Measurements from ENCODE around the gene LRRFIP1. TPM values are rescaled to one million over a fixed set of nuclear protein-coding genes. Genes with fewer than 3 reads are reported as not detected.
"Not testable (repeated sequence)": the region's sequence is repeated elsewhere in the genome, so short reads cannot be mapped to it uniquely, and the experiment has no call there.

Gene LRRFIP1
- total and polyA plus RNA-seq, 9 of the 15 experiments (the other 6 are each of a cell fraction or from before 2014, with no cell fraction given): 13.1 to 45.2 (median 31.3) TPM

DNA sequence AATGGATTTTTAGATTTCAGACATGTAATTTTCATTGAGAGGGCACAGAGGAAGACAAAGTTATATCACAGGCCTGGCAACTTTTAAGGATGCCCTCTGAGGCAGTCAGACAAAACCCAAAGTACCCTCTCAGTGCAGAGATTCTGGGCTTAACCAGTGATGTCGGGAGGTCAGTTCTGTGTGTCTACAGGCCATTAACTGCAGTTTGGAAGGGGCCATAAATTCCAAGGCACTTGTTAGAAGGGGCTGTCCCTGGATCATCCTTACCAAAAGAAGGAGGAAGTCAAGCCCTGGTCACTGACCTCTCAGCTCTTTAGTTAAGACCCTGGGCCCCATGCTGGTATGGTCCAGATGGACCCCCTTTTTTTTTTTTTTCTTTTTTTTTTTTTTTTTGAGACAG, 60.7 kb downstream of the LRRFIP1 start:
- in situ Hi-C loops (cut with MboI) (no loop called here), intact Hi-C loops (cut with micrococcal nuclease) (no loop called here)
- Histone ChIP-seq H3K9me3 (replicated peaks; ENCODE audit: control insufficient read depth, insufficient read depth, low read depth, low read length) (no peaks in the 10 kb centered on the region), H3K9ac (ENCODE audit: insufficient read depth in 1 of 2, low read depth in 2 of 2, low read length in 2 of 2) (no peak overlapping the region), H3K9me1 (ENCODE audit: control insufficient read depth, insufficient read depth, low read length) (no peaks in the 10 kb centered on the region), H3K36me3 (ENCODE audit: control insufficient read depth, insufficient read depth, low read length) (no peaks in the 10 kb centered on the region), H4K20me1 (replicated peaks; ENCODE audit: control insufficient read depth, insufficient read depth, low read length) (no peaks in the 10 kb centered on the region), H2AFZ (ENCODE audit: low read depth, low read length) (no peak overlapping the region), H3K4me1 (replicated peaks in 1 of 2; ENCODE audit: control insufficient read depth in 2 of 2, insufficient read depth in 2 of 2, low read length in 2 of 2) (peaks cover 5 to 18% of the 10 kb centered on the region in 2 experiments), H3K79me2 (ENCODE audit: control insufficient read depth, insufficient read depth, low read length) (peaks cover 9% of the 10 kb centered on the region), H3K4me2 (ENCODE audit: insufficient read depth, low read length) (no peak overlapping the region), H3K27ac (ENCODE audit: extremely low read depth, low read depth, low read length) (no peak overlapping the region), H3K27me3 (ENCODE audit: control insufficient read depth in 2 of 2, insufficient read depth in 2 of 2, low read length in 2 of 2) (peaks cover 0 to 9% of the 10 kb centered on the region in 2 experiments; a peak in 3 of 5 replicates), H3K4me3 (no peak overlapping the region)
- TF ChIP-seq NCOA2 (IDR thresholded peaks at IDR 0.05; ENCODE audit: partially characterized antibody in 2 of 2) (no peak), NRF1 (conservative IDR thresholded peaks at IDR 0.05 in 1 of 2, IDR thresholded peaks at IDR 0.05 in 1 of 2) (no peak), CTBP1 (IDR thresholded peaks at IDR 0.05; ENCODE audit: borderline replicate concordance) (no peak), ZNF41 (CRISPR knock-in tag; conservative IDR thresholded peaks at IDR 0.05) (no peak), CBX3 (IDR thresholded peaks at IDR 0.05; ENCODE audit: borderline replicate concordance in 1 of 2, low read length in 2 of 2) (no peak), GABPA (tag; conservative IDR thresholded peaks at IDR 0.05; ENCODE audit: low read depth) (no peak), NFYB (IDR thresholded peaks at IDR 0.05; ENCODE audit: extremely low read depth, insufficient read length) (no peak), MLX (CRISPR knock-in tag; conservative IDR thresholded peaks at IDR 0.05) (no peak), TBL1XR1 (IDR thresholded peaks at IDR 0.05; ENCODE audit: low read length in 2 of 2) (no peak)
- TF ChIP-seq, protein P1, sequence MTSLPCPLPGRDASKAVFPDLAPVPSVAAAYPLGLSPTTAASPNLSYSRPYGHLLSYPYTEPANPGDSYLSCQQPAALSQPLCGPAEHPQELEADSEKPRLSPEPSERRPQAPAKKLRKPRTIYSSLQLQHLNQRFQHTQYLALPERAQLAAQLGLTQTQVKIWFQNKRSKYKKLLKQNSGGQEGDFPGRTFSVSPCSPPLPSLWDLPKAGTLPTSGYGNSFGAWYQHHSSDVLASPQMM (CRISPR knock-in tag; IDR thresholded peaks at IDR 0.05): no peak
- CTCF ChIA-PET (ENCODE audit: low intra/inter-chr PET ratio): no interaction called here
- WGBS (ENCODE audit: insufficient coverage, low coverage, missing lambda C conversion rate): 18% methylated on average over 1 of the region's 1 CpG
- POLR2A ChIA-PET: interaction anchor here (1.0 kb wide), 1 partner anchor 19 kb away, joined by 3 read pairs; no protein-coding TSS in a partner anchor
- FAIRE-seq (no peak), DNase-seq (ENCODE audit: extremely low read depth in 1 of 4, low spot score in 3 of 4) (no peak), ATAC-seq (no peak)
- BruUV-seq (replicated peaks): no TSS peak

- not testable (repeated sequence) for H3K27ac ChIP-seq (ENCODE audit: extremely low read depth, low read depth, low read length)
These were observed 61.2 kb downstream of the LRRFIP1 start for GRCh38 chr2:237688541-237688940.

More at GRCh38 chr2:237688541-237688940, 61.2 kb downstream of the LRRFIP1 start:
- FAIRE-seq; CTCF ChIA-PET (ENCODE audit: low intra/inter-chr PET ratio); H3K27me3 ChIP-seq (ENCODE audit: control insufficient read depth in 2 of 2, insufficient read depth in 2 of 2, low read length in 2 of 2); H3K9me1 ChIP-seq (ENCODE audit: control insufficient read depth, insufficient read depth, low read length); in situ Hi-C loops (cut with MboI); H2AFZ ChIP-seq (ENCODE audit: low read depth, low read length); BruUV-seq (replicated peaks); H3K4me3 ChIP-seq; ATAC-seq; H3K9ac ChIP-seq (ENCODE audit: insufficient read depth in 1 of 2, low read depth in 2 of 2, low read length in 2 of 2); intact Hi-C loops (cut with micrococcal nuclease); DNase-seq (ENCODE audit: extremely low read depth in 1 of 4, low spot score in 3 of 4); H3K36me3 ChIP-seq (ENCODE audit: control insufficient read depth, insufficient read depth, low read length); H3K9me3 ChIP-seq (replicated peaks; ENCODE audit: control insufficient read depth, insufficient read depth, low read depth, low read length); H3K4me2 ChIP-seq (ENCODE audit: insufficient read depth, low read length); H4K20me1 ChIP-seq (replicated peaks; ENCODE audit: control insufficient read depth, insufficient read depth, low read length): not testable (repeated sequence)
- POLR2A ChIA-PET: interaction anchor here (0.9 kb wide), 1 partner anchor 10 kb away, joined by 3 read pairs; no protein-coding TSS in a partner anchor
- WGBS (ENCODE audit: insufficient coverage, low coverage, missing lambda C conversion rate): 19% methylated on average over 6 of the region's 6 CpGs
- H3K4me1 ChIP-seq (replicated peaks in 1 of 2; ENCODE audit: control insufficient read depth in 2 of 2, insufficient read depth in 2 of 2, low read length in 2 of 2): peaks cover 9 to 18% of the 10 kb centered on the region in 2 experiments
- H3K79me2 ChIP-seq (ENCODE audit: control insufficient read depth, insufficient read depth, low read length): peaks cover 13% of the 10 kb centered on the region

All from K562 (cell line).